GM21723 (cell line): ENCODE data around the gene METAP2.

Experiments
- ATAC-seq: cut with Tn5 transposase; IDR thresholded peaks from one replicate; pipeline ENCODE4 v1.9.1; 2021; ENCODE audit warnings: mild to moderate bottlenecking, moderate library complexity; ENCODE audit not compliant: unreplicated experiment

The METAP2 gene

DNA sequence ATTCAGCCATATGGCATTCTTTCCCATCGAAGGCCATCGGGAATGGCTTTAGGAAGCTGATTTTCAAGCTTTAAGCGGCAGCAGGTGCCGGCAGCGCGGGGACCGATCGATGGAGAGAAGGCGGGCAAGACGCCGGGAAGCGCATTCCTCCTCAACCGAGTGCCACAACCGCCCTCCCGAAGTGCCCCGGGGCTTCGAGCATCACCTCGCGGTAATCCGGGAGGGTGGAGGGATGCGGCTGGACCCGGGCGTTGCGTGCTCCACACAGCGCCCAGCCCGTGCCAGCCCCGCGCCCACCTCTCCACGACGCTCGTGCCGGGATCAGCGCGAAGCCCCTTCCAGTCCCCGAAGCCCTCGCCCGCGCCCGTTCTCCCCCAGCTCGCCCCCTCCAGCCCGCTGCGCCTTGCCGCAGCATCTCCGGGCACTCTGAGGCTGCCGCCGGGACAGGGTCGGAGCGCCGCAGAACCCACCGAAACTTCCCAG, 74.1 kb downstream of the METAP2 start:
- no peak for ATAC-seq

DNA sequence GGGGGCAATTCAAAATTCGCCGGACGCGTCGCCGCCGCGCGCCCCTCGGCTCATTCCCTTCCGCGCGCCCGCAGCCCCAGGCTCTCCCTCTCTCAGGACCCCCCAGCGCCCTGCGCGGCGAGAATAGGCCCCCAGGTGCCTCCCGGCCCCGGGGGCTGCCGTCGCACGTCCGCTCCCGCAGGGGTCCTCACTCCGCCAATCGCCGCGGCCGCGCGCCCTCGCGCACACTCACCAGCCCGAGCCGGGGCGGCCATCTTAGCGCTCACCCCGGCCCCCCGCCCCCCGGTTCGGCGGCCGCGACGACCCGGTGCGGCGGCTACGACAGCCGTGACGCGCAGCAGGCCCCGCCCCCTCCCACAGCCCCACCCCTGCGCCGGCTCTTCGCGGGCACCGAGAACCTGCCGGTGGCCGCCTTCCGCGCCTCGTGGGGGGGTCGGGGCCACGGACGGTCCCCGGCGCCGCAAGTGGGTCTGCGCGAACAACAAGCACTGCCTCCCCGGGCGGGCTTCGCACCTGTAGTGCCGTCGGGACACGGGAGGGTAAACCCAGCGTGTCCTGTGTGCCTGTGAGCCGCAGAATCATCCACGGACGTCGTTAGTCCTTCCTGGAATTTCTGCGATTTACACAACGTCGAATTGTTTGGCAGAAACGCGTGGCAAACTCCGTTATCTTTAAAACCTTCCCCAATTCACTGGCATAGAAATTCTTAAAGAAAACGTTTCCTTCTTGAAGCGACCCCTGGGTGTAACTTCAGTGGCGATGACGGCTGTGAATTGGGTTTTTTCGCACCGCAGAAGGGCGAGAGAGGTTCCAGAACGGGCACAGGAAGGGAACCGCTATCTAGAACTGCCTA, 74.8 kb downstream of the METAP2 start:
- ATAC-seq = no peak

DNA sequence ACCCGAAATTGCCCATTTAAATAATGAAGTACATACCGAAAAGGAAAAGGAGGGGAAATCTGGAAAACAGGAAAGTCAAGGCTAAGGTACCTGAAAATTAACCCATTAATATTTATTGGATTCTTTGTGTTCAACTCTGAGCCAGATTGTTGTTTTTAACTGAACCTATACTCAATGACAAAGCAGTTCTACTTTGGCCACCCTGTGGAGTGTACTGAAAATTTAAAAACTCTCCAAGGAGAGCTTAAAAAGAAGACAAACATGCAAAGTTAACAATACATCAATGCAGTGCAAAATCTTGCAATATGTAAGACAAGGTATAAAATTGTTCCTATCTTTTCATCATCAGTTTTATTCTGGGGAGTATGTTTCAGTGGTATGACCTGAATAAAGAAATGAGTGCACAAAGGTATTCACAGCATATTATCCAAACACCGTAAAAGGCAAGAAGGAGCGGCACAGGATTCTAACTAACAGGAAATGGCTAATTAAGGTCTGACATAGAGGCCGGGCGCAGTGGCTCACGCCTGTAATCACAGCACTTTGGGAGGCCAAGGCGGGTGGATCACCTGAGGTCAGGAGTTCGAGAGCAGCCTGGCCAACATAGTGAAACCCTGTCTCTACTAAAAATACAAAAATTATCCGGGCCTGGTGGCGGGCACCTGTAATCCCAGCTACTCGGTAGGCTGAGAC, 75.6 kb downstream of the METAP2 start:
- ATAC-seq = no peak

DNA sequence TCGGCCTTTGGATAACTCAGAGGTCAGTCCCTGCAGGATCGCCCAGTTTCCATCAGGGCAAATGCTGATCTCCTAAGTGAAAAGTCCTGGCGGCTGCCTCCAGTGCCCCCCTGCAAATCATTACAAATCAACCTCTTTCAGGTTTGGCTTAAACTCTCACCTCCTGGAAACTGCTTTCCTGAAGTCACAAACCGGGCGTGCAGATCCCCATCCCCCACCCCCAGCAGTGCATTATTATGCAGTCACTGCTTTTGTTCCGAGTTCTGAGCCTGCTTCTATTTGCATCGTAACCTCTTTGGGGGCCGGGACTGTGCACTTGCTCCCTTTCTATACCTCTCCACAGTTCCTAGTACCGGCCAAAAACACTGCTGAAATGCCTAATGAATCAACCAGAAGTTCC, 77.4 kb downstream of the METAP2 start, which contains the start of gene USP44:
TSS of gene USP44 (minus strand) at position 172 of the 400 bp plus-strand sequence. CDS start 17,220 bp downstream, outside the sequence.
- ATAC-seq = no peak

DNA sequence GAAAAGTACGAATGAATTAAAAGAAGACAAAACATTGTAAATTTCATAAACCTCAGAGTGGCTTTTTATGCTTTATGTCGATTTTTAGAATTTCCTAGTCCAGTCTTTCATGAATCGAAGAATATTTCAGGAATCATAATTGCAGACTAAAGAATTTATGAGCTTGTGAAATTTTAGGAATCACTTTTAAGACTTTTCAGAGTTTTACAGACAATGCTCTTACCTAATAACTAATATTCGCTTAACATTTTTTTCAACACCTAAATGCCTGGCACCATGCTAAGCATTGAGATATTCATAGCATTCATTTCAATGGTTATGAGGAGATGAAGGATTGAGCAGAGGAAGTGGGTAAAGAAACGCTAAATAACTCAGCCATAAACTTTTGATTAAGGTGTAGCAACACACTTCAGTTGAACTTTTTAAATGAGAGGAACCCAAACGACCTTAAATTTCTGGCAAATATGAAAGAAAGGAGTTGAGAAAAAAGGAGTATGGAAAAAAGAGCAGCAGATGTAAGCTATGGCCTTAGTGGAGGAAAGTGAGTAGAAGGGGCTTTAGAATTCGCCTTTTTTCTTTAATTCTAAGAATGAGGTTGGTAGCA, 78.1 kb downstream of the METAP2 start:
- ATAC-seq = no peak

DNA sequence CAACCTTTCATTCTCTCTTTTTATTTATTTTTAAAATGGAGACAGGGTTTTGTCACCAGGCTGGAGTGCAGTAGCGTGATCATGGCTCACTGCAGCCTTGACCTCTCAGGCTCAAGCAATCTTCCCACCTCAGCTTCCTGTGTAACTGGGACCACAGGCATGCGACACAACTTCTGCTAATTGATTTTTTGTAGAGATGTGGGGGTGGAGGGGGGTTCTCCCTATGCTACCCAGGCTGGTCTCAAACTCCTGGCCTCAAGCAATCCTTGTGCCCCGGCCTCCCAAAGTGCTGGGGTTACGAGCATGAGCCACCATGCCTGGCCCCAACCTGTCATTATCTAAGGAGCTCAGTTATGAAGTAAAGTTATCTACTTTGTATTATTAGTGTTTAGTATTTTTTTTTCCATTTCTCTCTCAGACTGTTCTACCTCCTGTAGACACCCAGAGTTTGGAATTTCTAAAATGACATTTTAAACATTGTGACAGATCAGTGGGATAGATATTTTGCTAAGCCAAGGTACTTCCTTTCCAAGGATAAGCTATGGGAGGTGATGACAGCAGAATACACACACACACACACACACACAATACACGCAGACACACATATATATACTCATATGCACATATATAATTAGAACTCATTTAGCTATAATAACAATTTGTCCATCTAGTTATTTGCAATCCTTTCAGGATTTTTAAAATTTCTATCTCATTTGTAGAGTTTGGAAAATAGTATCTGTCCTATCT, 79.4 kb downstream of the METAP2 start:
- ATAC-seq = no peak

DNA sequence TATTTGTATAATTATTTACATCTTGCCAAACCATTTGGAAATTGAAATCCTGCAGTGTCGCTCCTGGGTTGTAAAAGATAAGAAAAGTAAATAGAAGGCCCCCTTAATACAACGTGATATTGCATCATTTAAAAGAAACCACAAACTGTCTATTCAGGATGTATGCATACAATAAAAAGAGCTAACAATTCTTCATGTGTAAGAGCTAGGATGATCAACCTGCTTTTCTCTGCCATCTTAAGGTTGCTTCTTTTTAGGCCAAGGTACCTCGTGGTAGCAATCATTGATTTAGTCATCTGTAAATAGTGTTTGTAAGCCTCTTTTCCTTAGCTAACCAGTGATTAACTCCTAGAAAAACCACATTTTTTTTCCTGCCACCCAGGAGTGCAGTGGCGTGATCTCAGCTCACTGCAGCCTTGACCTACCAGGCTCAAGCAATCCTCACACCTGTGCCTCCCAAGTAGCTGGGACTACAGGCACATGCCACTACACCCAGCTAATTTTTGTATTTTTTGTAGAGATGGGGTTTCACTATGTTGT, 80.7 kb downstream of the METAP2 start:
- no peak for ATAC-seq

DNA sequence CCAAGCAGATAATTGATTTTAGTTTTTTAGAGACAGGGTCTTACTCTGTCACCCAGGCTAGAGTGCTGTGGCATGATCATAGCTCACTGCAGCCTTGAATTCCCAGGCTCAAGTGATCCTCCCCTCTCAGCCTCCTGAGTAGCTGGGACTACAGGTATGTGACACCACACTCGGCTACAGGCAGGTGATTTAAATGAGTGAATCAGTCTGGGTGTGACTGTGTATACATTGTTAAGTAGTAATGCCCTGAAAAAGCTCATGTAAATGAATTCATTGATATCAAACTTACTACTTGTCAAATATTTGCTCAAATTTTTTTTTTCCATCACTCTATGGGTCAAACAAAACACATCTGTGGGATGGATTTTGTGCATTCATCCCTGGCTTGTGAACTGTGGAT, 83.7 kb downstream of the METAP2 start:
- no peak for ATAC-seq
